Naive thymus-derived CD4-positive, alpha-beta T cell (primary cell): ENCODE results near the gene CACHD1. TPM values are rescaled to one million over a fixed set of nuclear protein-coding genes. Genes with fewer than 3 reads are reported as not detected.
A peak's percentile ranks its signal among the peaks of the same experiment; 100 is the strongest.

Experiments used
- ATAC-seq: fragments of 150-1000 bp; cut with Tn5 transposase; 2 replicates; pipeline ENCODE4 v1.10.0; 2021; ENCODE audit warnings: mild to moderate bottlenecking, moderate library complexity
- CTCF ChIA-PET: fragments of 350-600 bp; sonication (Branson Sonifier 250); formaldehyde crosslinking; loops from one replicate; lab custom pipeline; 2021; ENCODE audit warnings: antibody characterized with exemption; lab: Charles Lee
- POLR2A ChIA-PET: fragments of 350-600 bp; sonication (Branson Sonifier 250); formaldehyde crosslinking; loops from one replicate; lab custom pipeline; 2021; ENCODE audit warnings: antibody characterized with exemption, inconsistent platforms; lab: Charles Lee
- DNase-seq, 9 donors: peaks; one replicate each; pipeline versions ENCODE4 v3.0.0 to v3.0.0-alpha.2; 2020 to 2022; ENCODE audit warnings: mixed read lengths in 1 of 9
- H3K27ac ChIP-seq: one replicate; pipeline ENCODE4 v1.7.0; 2013; ENCODE audit warnings: mild to moderate bottlenecking, low read depth, low read length, moderate library complexity
- H3K27me3 ChIP-seq, 2 donors: one replicate each; pipeline ENCODE4 v1.7.0; 2013; ENCODE audit warnings: low read length in 2 of 2, mild to moderate bottlenecking in 2 of 2, moderate library complexity in 2 of 2; ENCODE audit not compliant: control insufficient read depth in 2 of 2, insufficient read depth in 2 of 2
- H3K36me3 ChIP-seq, 3 experiments: 1 replicate in 2 of 3; 2 replicates in 1 of 3; pipeline ENCODE4 v1.7.0; 2013; ENCODE audit warnings: low read length in 3 of 3, mild to moderate bottlenecking in 3 of 3, moderate library complexity in 1 of 3; ENCODE audit not compliant: insufficient read depth in 3 of 3, control insufficient read depth in 2 of 3
- H3K4me1 ChIP-seq, 2 donors: one replicate each; pipeline ENCODE4 v1.7.0; 2013; ENCODE audit warnings: low read length in 2 of 2, mild to moderate bottlenecking in 2 of 2, moderate library complexity in 1 of 2; ENCODE audit not compliant: control insufficient read depth in 2 of 2, insufficient read depth in 2 of 2
- H3K4me3 ChIP-seq: 2 replicates; pipeline ENCODE4 v1.7.0; 2013; ENCODE audit warnings: mild to moderate bottlenecking, low read length
- H3K9me3 ChIP-seq, 3 experiments: 1 replicate in 2 of 3; 2 replicates in 1 of 3; pipeline ENCODE4 v1.7.0; 2013; ENCODE audit warnings: low read length in 3 of 3; ENCODE audit not compliant: control insufficient read depth in 2 of 3
- H3K27ac Mint-ChIP-seq, 9 donors: one replicate each; pipeline ENCODE4 v1.8.0; 2020 to 2022; ENCODE audit warnings: mixed read lengths in 9 of 9, mild to moderate bottlenecking in 8 of 9, moderate library complexity in 5 of 9, inconsistent platforms in 2 of 9
- H3K27me3 Mint-ChIP-seq, 5 donors: one replicate each; pipeline ENCODE4 v1.8.0; 2021 to 2022; ENCODE audit warnings: mixed read lengths in 5 of 5, mild to moderate bottlenecking in 1 of 5
- H3K36me3 Mint-ChIP-seq, 5 donors: one replicate each; pipeline ENCODE4 v1.8.0; 2020 to 2022; ENCODE audit warnings: mixed read lengths in 5 of 5, mild to moderate bottlenecking in 3 of 5, inconsistent platforms in 1 of 5
- H3K4me1 Mint-ChIP-seq, 7 donors: one replicate each; pipeline ENCODE4 v1.8.0; 2020 to 2022; ENCODE audit warnings: mixed read lengths in 7 of 7, mild to moderate bottlenecking in 3 of 7, inconsistent platforms in 1 of 7
- H3K4me3 Mint-ChIP-seq, 10 donors: one replicate each; pipeline ENCODE4 v1.8.0; 2020 to 2022; ENCODE audit warnings: mild to moderate bottlenecking in 10 of 10, mixed read lengths in 10 of 10, moderate library complexity in 6 of 10, inconsistent platforms in 2 of 10
- H3K9me3 Mint-ChIP-seq, 11 donors: one replicate each; pipeline ENCODE4 v1.8.0; 2020 to 2022; ENCODE audit warnings: mixed read lengths in 11 of 11, mild to moderate bottlenecking in 4 of 11, inconsistent platforms in 1 of 11, moderate library complexity in 1 of 11
- intact Hi-C, 2 donors: fragments of 100-400 bp; cut with micrococcal nuclease; formaldehyde crosslinking; loops; one replicate each; pipeline ENCODE4 v1.15.1; 2023
- polyA plus RNA-seq, 2 donors: library from polyadenylated mRNA; unstranded; fragments of 300-500 nt; fragmentation: Illumina TruSeq; gene quantifications; one replicate each; pipeline ENCODE4 v1.2.3, GENCODE V29; 2021
- total RNA-seq, 6 experiments: library from RNA in 5 of 6; stranded (reverse) in 5 of 6; gene quantifications; 1 replicate in 5 of 6; 2 replicates in 1 of 6; pipeline ENCODE4 v1.2.3 and lab custom pipeline; 2021 to 2026

CACHD1 gene
- total and polyA plus RNA-seq, 7 experiments from 2014 or later = 0.15 to 9.0 (median 3.4) TPM

- H3K4me1 Mint-ChIP-seq = peaks cover 0 to 12% (median 0%) of the 10 kb centered on the region in 7 donors
- POLR2A ChIA-PET = no interaction called here
Observed at GRCh38 chr1:64687725-64688327, 217.9 kb downstream of the CACHD1 start.

GRCh38 chr1:64691626-64692025 is 221.7 kb downstream of the CACHD1 start:
- peaks cover 0 to 30% (median 0%) of the 10 kb centered on the region in 5 donors for H3K36me3 Mint-ChIP-seq
- H3K4me3 Mint-ChIP-seq = no peak overlapping the region
- no peaks in the 10 kb centered on the region for H3K9me3 Mint-ChIP-seq
- H3K27ac ChIP-seq = no peak overlapping the region
- ChIA-PET CTCF (no interaction called here), POLR2A (no interaction called here)
- H3K27me3 ChIP-seq = no peaks in the 10 kb centered on the region
- H3K27ac Mint-ChIP-seq = peak overlapping the region in 1 of 9 donors; percentile 25
- no peaks in the 10 kb centered on the region for H3K36me3 ChIP-seq
- H3K4me3 ChIP-seq = no peak overlapping the region
- H3K9me3 ChIP-seq = no peaks in the 10 kb centered on the region
- H3K4me1 Mint-ChIP-seq = peaks cover 0 to 12% (median 0%) of the 10 kb centered on the region in 7 donors
- intact Hi-C loops = no loop called here
- no peaks in the 10 kb centered on the region for H3K27me3 Mint-ChIP-seq
- no peak for DNase-seq
- H3K4me1 ChIP-seq = no peaks in the 10 kb centered on the region
- ATAC-seq = no peak

More at GRCh38 chr1:64687725-64688327, 217.9 kb downstream of the CACHD1 start:
- peak; percentile 74 for ATAC-seq
- peak overlapping the region in 1 of 9 donors; percentile 37 for H3K27ac Mint-ChIP-seq
- H3K27me3 ChIP-seq = no peaks in the 10 kb centered on the region
- no peaks in the 10 kb centered on the region for H3K4me1 ChIP-seq
- intact Hi-C loops = loop anchor here (2.0 to 10.0 kb wide), 2 partner anchors 517 to 999 kb away; no protein-coding TSS in a partner anchor
- DNase-seq = no peak
- H3K9me3 ChIP-seq = no peaks in the 10 kb centered on the region
- no peak overlapping the region for H3K27ac ChIP-seq
- no peaks in the 10 kb centered on the region for H3K9me3 Mint-ChIP-seq
- H3K36me3 Mint-ChIP-seq = peaks cover 0 to 34% (median 0%) of the 10 kb centered on the region in 5 donors
- H3K4me3 ChIP-seq = no peak overlapping the region
- CTCF ChIA-PET = interaction anchor here (0.9 to 1.8 kb wide), 3 partner anchors 9 to 12 kb away, joined by 3 to 6 read pairs (median 3); no protein-coding TSS in a partner anchor
- peaks cover 0 to 8% (median 0%) of the 10 kb centered on the region in 3 experiments for H3K36me3 ChIP-seq
- H3K27me3 Mint-ChIP-seq = no peaks in the 10 kb centered on the region
- H3K4me3 Mint-ChIP-seq = no peak overlapping the region

- no peaks in the 10 kb centered on the region for H3K36me3 ChIP-seq
- H3K9me3 ChIP-seq = no peaks in the 10 kb centered on the region
- Mint-ChIP-seq H3K4me1 (peaks cover 0 to 10% (median 0%) of the 10 kb centered on the region in 7 donors), H3K9me3 (no peaks in the 10 kb centered on the region), H3K27me3 (no peaks in the 10 kb centered on the region), H3K27ac (no peak overlapping the region), H3K4me3 (no peak overlapping the region), H3K36me3 (peaks cover 0 to 30% (median 0%) of the 10 kb centered on the region in 5 donors)
- no peak overlapping the region for H3K27ac ChIP-seq
- no peaks in the 10 kb centered on the region for H3K27me3 ChIP-seq
- H3K4me3 ChIP-seq = no peak overlapping the region
- ATAC-seq = no peak
- CTCF ChIA-PET = no interaction called here
- no peak for DNase-seq
- POLR2A ChIA-PET = no interaction called here
- intact Hi-C loops = no loop called here
- no peaks in the 10 kb centered on the region for H3K4me1 ChIP-seq
Observed at GRCh38 chr1:64692911-64693310, 223.0 kb downstream of the CACHD1 start.

GRCh38 chr1:64693406-64693805 is 223.5 kb downstream of the CACHD1 start:
- H3K36me3 Mint-ChIP-seq = peaks cover 0 to 30% (median 0%) of the 10 kb centered on the region in 5 donors
- H3K4me1 Mint-ChIP-seq = peaks cover 0 to 10% (median 0%) of the 10 kb centered on the region in 7 donors
- POLR2A ChIA-PET = no interaction called here
- intact Hi-C loops = no loop called here
- Histone ChIP-seq H3K27ac (no peak overlapping the region), H3K9me3 (no peaks in the 10 kb centered on the region), H3K4me1 (no peaks in the 10 kb centered on the region), H3K27me3 (no peaks in the 10 kb centered on the region), H3K4me3 (no peak overlapping the region), H3K36me3 (no peaks in the 10 kb centered on the region)
- CTCF ChIA-PET = no interaction called here
- H3K9me3 Mint-ChIP-seq = no peaks in the 10 kb centered on the region
- H3K4me3 Mint-ChIP-seq = no peak overlapping the region
- H3K27ac Mint-ChIP-seq = no peak overlapping the region
- H3K27me3 Mint-ChIP-seq = no peaks in the 10 kb centered on the region
- no peak for ATAC-seq
- DNase-seq = no peak

- no peaks in the 10 kb centered on the region for H3K9me3 ChIP-seq
- peaks cover 0 to 3% (median 0%) of the 10 kb centered on the region in 7 donors for H3K4me1 Mint-ChIP-seq
- H3K4me1 ChIP-seq = no peaks in the 10 kb centered on the region
- no peak overlapping the region for H3K4me3 Mint-ChIP-seq
- peak overlapping the region in 1 of 9 donors; percentile 47 for H3K27ac Mint-ChIP-seq
- no peaks in the 10 kb centered on the region for H3K27me3 ChIP-seq
- H3K27me3 Mint-ChIP-seq = peaks cover 0 to 9% (median 0%) of the 10 kb centered on the region in 5 donors
- no peak overlapping the region for H3K4me3 ChIP-seq
- peaks cover 0 to 2% (median 0%) of the 10 kb centered on the region in 11 donors for H3K9me3 Mint-ChIP-seq
- DNase-seq (no peak), ATAC-seq (no peak)
- peaks cover 0 to 10% (median 0%) of the 10 kb centered on the region in 5 donors for H3K36me3 Mint-ChIP-seq
- H3K27ac ChIP-seq = no peak overlapping the region
- POLR2A ChIA-PET = no interaction called here
- intact Hi-C loops = no loop called here
- H3K36me3 ChIP-seq = no peaks in the 10 kb centered on the region
- CTCF ChIA-PET = interaction anchor here (0.7 to 1.2 kb wide), 2 partner anchors 8 to 1998 kb away, joined by 3 read pairs; no protein-coding TSS in a partner anchor
Observed at GRCh38 chr1:64696879-64697278, 226.9 kb downstream of the CACHD1 start.

GRCh38 chr1:64699327-64699726 is 229.4 kb downstream of the CACHD1 start:
- Histone ChIP-seq H3K4me3 (no peak overlapping the region), H3K9me3 (no peaks in the 10 kb centered on the region), H3K27me3 (no peaks in the 10 kb centered on the region), H3K4me1 (no peaks in the 10 kb centered on the region), H3K27ac (no peak overlapping the region), H3K36me3 (no peaks in the 10 kb centered on the region)
- Mint-ChIP-seq H3K4me3 (no peak overlapping the region), H3K36me3 (peaks cover 0 to 7% (median 0%) of the 10 kb centered on the region in 5 donors), H3K27me3 (peaks cover 0 to 16% (median 10%) of the 10 kb centered on the region in 5 donors), H3K4me1 (peaks cover 0 to 2% (median 0%) of the 10 kb centered on the region in 7 donors), H3K27ac (peak overlapping the region in 1 of 9 donors; percentile 2), H3K9me3 (peaks cover 0 to 7% (median 0%) of the 10 kb centered on the region in 11 donors)
- intact Hi-C loops = no loop called here
- ChIA-PET CTCF (no interaction called here), POLR2A (no interaction called here)
- no peak for ATAC-seq
- no peak for DNase-seq
